ENCODE measurements around the gene CYLD. TPM values are rescaled to one million over a fixed set of nuclear protein-coding genes. Genes with fewer than 3 reads are reported as not detected.

CYLD gene
- polyA plus RNA-seq, 1 donor = 18.4 TPM

- no peak for DNase-seq
- Histone ChIP-seq H3K27me3 (ENCODE audit: control insufficient read depth, insufficient read depth, low read length) (no peaks in the 10 kb centered on the region), H3K4me3 (ENCODE audit: low read length) (no peak overlapping the region), H3K27ac (ENCODE audit: low read length) (no peak overlapping the region), H3K4me1 (ENCODE audit: control insufficient read depth, insufficient read depth, low read length) (no peaks in the 10 kb centered on the region), H3K36me3 (ENCODE audit: control insufficient read depth, insufficient read depth, low read length) (peaks cover 27% of the 10 kb centered on the region), H3K9me3 (ENCODE audit: control insufficient read depth, low read depth, low read length) (no peaks in the 10 kb centered on the region)
- WGBS (ENCODE audit: insufficient coverage, low lambda C conversion rate) = 14% methylated on average over 1 of the region's 1 CpG
Measured at GRCh38 chr16:50778284-50779163, 36.6 kb downstream of the CYLD start.

GRCh38 chr16:50781043-50781442 lies 39.2 kb downstream of the CYLD start:
- Histone ChIP-seq H3K4me3 (ENCODE audit: low read length) (no peak overlapping the region), H3K9me3 (ENCODE audit: control insufficient read depth, low read depth, low read length) (no peaks in the 10 kb centered on the region), H3K27ac (ENCODE audit: low read length) (no peak overlapping the region), H3K36me3 (ENCODE audit: control insufficient read depth, insufficient read depth, low read length) (peaks cover 35% of the 10 kb centered on the region), H3K4me1 (ENCODE audit: control insufficient read depth, insufficient read depth, low read length) (no peaks in the 10 kb centered on the region), H3K27me3 (ENCODE audit: control insufficient read depth, insufficient read depth, low read length) (no peaks in the 10 kb centered on the region)
- 100% methylated on average over 1 of the region's 7 CpGs for WGBS (ENCODE audit: insufficient coverage, low lambda C conversion rate)
- no peak for DNase-seq

- Histone ChIP-seq H3K36me3 (ENCODE audit: control insufficient read depth, insufficient read depth, low read length) (peaks cover 35% of the 10 kb centered on the region), H3K4me1 (ENCODE audit: control insufficient read depth, insufficient read depth, low read length) (no peaks in the 10 kb centered on the region), H3K27me3 (ENCODE audit: control insufficient read depth, insufficient read depth, low read length) (no peaks in the 10 kb centered on the region), H3K4me3 (ENCODE audit: low read length) (no peak overlapping the region), H3K9me3 (ENCODE audit: control insufficient read depth, low read depth, low read length) (no peaks in the 10 kb centered on the region), H3K27ac (ENCODE audit: low read length) (no peak overlapping the region)
- WGBS (ENCODE audit: insufficient coverage, low lambda C conversion rate) = 89% methylated on average over 3 of the region's 3 CpGs
- no peak for DNase-seq
Measured at GRCh38 chr16:50781518-50781917, 39.6 kb downstream of the CYLD start.

- no peaks in the 10 kb centered on the region for H3K4me1 ChIP-seq (ENCODE audit: control insufficient read depth, insufficient read depth, low read length)
- no peaks in the 10 kb centered on the region for H3K9me3 ChIP-seq (ENCODE audit: control insufficient read depth, low read depth, low read length)
- DNase-seq = no peak
- no peak overlapping the region for H3K4me3 ChIP-seq (ENCODE audit: low read length)
- H3K36me3 ChIP-seq (ENCODE audit: control insufficient read depth, insufficient read depth, low read length) = peaks cover 17% of the 10 kb centered on the region
- H3K27me3 ChIP-seq (ENCODE audit: control insufficient read depth, insufficient read depth, low read length) = no peaks in the 10 kb centered on the region
- H3K27ac ChIP-seq (ENCODE audit: low read length) = no peak overlapping the region
Measured at GRCh38 chr16:50789757-50790156, 47.9 kb downstream of the CYLD start.

- Histone ChIP-seq H3K36me3 (ENCODE audit: control insufficient read depth, insufficient read depth, low read length) (peaks cover 29% of the 10 kb centered on the region), H3K9me3 (ENCODE audit: control insufficient read depth, low read depth, low read length) (no peaks in the 10 kb centered on the region), H3K4me3 (ENCODE audit: low read length) (no peak overlapping the region), H3K4me1 (ENCODE audit: control insufficient read depth, insufficient read depth, low read length) (no peaks in the 10 kb centered on the region), H3K27ac (ENCODE audit: low read length) (no peak overlapping the region), H3K27me3 (ENCODE audit: control insufficient read depth, insufficient read depth, low read length) (no peaks in the 10 kb centered on the region)
- WGBS (ENCODE audit: insufficient coverage, low lambda C conversion rate) = 100% methylated on average over 1 of the region's 2 CpGs
- no peak for DNase-seq
Measured at GRCh38 chr16:50791522-50791921, 49.6 kb downstream of the CYLD start.

DNA sequence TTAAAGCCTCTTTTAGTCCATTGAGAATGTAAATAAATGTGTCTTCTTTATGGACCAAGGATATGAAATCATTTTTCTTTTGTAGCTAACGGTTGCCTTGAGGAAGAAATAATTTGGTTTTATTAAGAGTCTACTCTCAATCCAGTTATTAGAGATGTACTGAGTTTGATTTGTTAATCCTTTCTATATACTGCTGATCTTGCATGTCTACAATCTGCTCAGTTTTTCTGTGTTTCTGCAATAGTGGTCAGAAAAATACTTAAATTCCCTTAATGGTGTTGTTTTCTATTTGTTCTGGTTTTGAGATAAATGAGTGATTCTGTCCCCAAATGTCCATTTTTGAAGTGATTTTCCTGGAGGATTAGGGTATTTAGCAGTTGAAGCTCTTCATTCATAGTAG lies 54.9 kb downstream of the CYLD start:
- Histone ChIP-seq H3K4me1 (ENCODE audit: control insufficient read depth, insufficient read depth, low read length) (no peaks in the 10 kb centered on the region), H3K4me3 (ENCODE audit: low read length) (no peak overlapping the region), H3K27ac (ENCODE audit: low read length) (no peak overlapping the region), H3K27me3 (ENCODE audit: control insufficient read depth, insufficient read depth, low read length) (no peaks in the 10 kb centered on the region), H3K36me3 (ENCODE audit: control insufficient read depth, insufficient read depth, low read length) (peaks cover 34% of the 10 kb centered on the region), H3K9me3 (ENCODE audit: control insufficient read depth, low read depth, low read length) (no peaks in the 10 kb centered on the region)
- no peak for DNase-seq
- WGBS (ENCODE audit: insufficient coverage, low lambda C conversion rate) = no CpG with 5 or more reads among the region's 1 CpG

DNA sequence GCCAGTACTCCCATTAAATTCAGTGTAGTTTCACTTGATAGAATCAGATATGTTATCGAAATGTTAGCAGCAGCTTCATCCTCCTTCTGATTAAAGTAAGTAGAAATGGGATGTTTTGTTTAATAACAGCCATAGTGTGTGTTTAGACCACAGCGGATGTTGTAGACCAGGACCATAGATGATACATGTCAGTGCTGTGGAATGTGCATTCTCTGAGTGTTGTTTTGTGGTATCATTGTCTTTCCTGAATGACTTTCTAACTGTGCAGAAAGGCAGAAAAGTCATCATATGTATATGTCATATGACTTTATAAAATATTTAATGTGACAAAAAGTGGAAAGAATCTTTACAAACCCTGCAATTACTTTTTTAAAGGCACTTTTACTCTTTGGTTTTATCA lies 55.6 kb downstream of the CYLD start:
- H3K4me3 ChIP-seq (ENCODE audit: low read length) = no peak overlapping the region
- no peak overlapping the region for H3K27ac ChIP-seq (ENCODE audit: low read length)
- no peak for DNase-seq
- 100% methylated on average over 1 of the region's 2 CpGs for WGBS (ENCODE audit: insufficient coverage, low lambda C conversion rate)
- peaks cover 31% of the 10 kb centered on the region for H3K36me3 ChIP-seq (ENCODE audit: control insufficient read depth, insufficient read depth, low read length)
- no peaks in the 10 kb centered on the region for H3K27me3 ChIP-seq (ENCODE audit: control insufficient read depth, insufficient read depth, low read length)
- H3K9me3 ChIP-seq (ENCODE audit: control insufficient read depth, low read depth, low read length) = no peaks in the 10 kb centered on the region
- no peaks in the 10 kb centered on the region for H3K4me1 ChIP-seq (ENCODE audit: control insufficient read depth, insufficient read depth, low read length)

DNA sequence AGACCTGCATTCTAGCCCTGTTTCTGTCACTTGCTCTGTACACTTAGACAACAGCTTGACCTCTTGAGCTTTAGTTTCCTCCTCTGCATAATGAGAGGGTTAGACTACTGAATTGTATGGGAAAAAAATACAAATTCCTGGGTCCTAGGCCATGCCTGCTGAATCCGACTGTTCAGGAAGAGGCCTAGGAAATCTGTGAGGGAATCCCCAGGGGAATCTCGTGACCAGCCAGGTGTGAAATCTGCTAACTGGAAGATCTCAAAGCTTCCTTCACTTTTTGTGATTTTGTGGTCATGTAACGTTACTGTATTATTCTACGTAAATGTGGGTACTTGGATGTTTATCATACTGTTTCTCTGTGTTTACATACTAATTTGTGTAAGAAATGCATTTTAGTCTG lies 58.2 kb downstream of the CYLD start:
- no peak for DNase-seq
- Histone ChIP-seq H3K9me3 (ENCODE audit: control insufficient read depth, low read depth, low read length) (no peaks in the 10 kb centered on the region), H3K4me3 (ENCODE audit: low read length) (no peak overlapping the region), H3K4me1 (ENCODE audit: control insufficient read depth, insufficient read depth, low read length) (no peaks in the 10 kb centered on the region), H3K27ac (ENCODE audit: low read length) (no peak overlapping the region), H3K36me3 (ENCODE audit: control insufficient read depth, insufficient read depth, low read length) (peaks cover 19% of the 10 kb centered on the region), H3K27me3 (ENCODE audit: control insufficient read depth, insufficient read depth, low read length) (no peaks in the 10 kb centered on the region)
- 84% methylated on average over 2 of the region's 4 CpGs for WGBS (ENCODE audit: insufficient coverage, low lambda C conversion rate)

DNA sequence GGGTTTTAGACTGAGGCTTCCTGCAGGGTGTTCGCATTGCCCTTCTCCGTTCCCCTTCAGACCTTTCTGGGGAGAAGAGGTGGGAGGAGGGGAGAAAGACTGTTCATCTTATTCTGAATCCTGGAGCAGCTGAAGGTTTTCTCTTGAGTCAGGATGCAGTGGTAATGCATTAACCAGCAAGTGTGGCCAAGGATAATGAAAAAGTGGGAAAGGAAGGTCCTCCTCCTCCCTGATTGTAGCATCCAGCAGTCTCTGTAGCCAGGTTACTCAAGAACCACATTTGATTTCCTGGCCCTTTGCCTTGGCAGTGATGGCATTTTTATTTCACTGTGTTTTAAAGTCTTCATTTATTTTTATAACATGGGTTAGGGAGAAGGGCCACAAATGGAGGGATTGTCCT lies 59.1 kb downstream of the CYLD start:
- no CpG with 5 or more reads among the region's 2 CpGs for WGBS (ENCODE audit: insufficient coverage, low lambda C conversion rate)
- Histone ChIP-seq H3K27ac (ENCODE audit: low read length) (no peak overlapping the region), H3K9me3 (ENCODE audit: control insufficient read depth, low read depth, low read length) (no peaks in the 10 kb centered on the region), H3K36me3 (ENCODE audit: control insufficient read depth, insufficient read depth, low read length) (peaks cover 11% of the 10 kb centered on the region), H3K27me3 (ENCODE audit: control insufficient read depth, insufficient read depth, low read length) (no peaks in the 10 kb centered on the region), H3K4me1 (ENCODE audit: control insufficient read depth, insufficient read depth, low read length) (peaks cover 4% of the 10 kb centered on the region), H3K4me3 (ENCODE audit: low read length) (no peak overlapping the region)
- no peak for DNase-seq

- Histone ChIP-seq H3K9me3 (ENCODE audit: control insufficient read depth, low read depth, low read length) (no peaks in the 10 kb centered on the region), H3K27ac (ENCODE audit: low read length) (no peak overlapping the region), H3K4me3 (ENCODE audit: low read length) (no peak overlapping the region), H3K36me3 (ENCODE audit: control insufficient read depth, insufficient read depth, low read length) (peaks cover 7% of the 10 kb centered on the region), H3K4me1 (ENCODE audit: control insufficient read depth, insufficient read depth, low read length) (peaks cover 4% of the 10 kb centered on the region), H3K27me3 (ENCODE audit: control insufficient read depth, insufficient read depth, low read length) (no peaks in the 10 kb centered on the region)
- no peak for DNase-seq
- no CpG with 5 or more reads among the region's 6 CpGs for WGBS (ENCODE audit: insufficient coverage, low lambda C conversion rate)
Measured at GRCh38 chr16:50802000-50802399, 60.1 kb downstream of the CYLD start.

- H3K4me1 ChIP-seq (ENCODE audit: control insufficient read depth, insufficient read depth, low read length) = peaks cover 4% of the 10 kb centered on the region
- H3K9me3 ChIP-seq (ENCODE audit: control insufficient read depth, low read depth, low read length) = no peaks in the 10 kb centered on the region
- no peak overlapping the region for H3K4me3 ChIP-seq (ENCODE audit: low read length)
- 80% methylated on average over 1 of the region's 8 CpGs for WGBS (ENCODE audit: insufficient coverage, low lambda C conversion rate)
- DNase-seq = no peak
- H3K27ac ChIP-seq (ENCODE audit: low read length) = no peak overlapping the region
- H3K27me3 ChIP-seq (ENCODE audit: control insufficient read depth, insufficient read depth, low read length) = no peaks in the 10 kb centered on the region
- H3K36me3 ChIP-seq (ENCODE audit: control insufficient read depth, insufficient read depth, low read length) = peaks cover 7% of the 10 kb centered on the region
Measured at GRCh38 chr16:50802961-50803360, 61.1 kb downstream of the CYLD start.
